HL-60 (cell line): ENCODE measurements around the gene HDAC9.

ENCODE experiments used
- CTCF ChIP-seq: IDR thresholded peaks from one replicate; pipeline ENCODE4 v1.5.1; 2011; ENCODE audit warnings: low read length, control low read depth, inconsistent platforms; ENCODE audit not compliant: insufficient read depth
- GABPA ChIP-seq: IDR thresholded peaks from 2 replicates; pipeline ENCODE4 v1.6.1; 2012; ENCODE audit warnings: low read depth
- POLR2AphosphoS5 ChIP-seq: IDR thresholded peaks from 2 replicates; pipeline ENCODE4 v1.6.1; 2012; ENCODE audit warnings: low read depth
- REST ChIP-seq: IDR thresholded peaks from 2 replicates; pipeline ENCODE4 v1.6.1; 2012; ENCODE audit warnings: low read depth; ENCODE audit not compliant: insufficient replicate concordance
- SPI1 ChIP-seq: IDR thresholded peaks from 2 replicates; pipeline ENCODE4 v1.6.1; 2012; ENCODE audit warnings: low read depth, mild to moderate bottlenecking, borderline replicate concordance

- TF ChIP-seq CTCF = no peak
- TF ChIP-seq POLR2AphosphoS5 = no peak
- no peak for TF ChIP-seq GABPA
- no peak for TF ChIP-seq REST
- no peak for TF ChIP-seq SPI1
These were observed 394.6 kb downstream of the HDAC9 start for GRCh38 chr7:18890134-18890533.
